ENCODE results near the gene CST1. TPM values are rescaled to one million over a fixed set of nuclear protein-coding genes. Genes with fewer than 3 reads are reported as not detected.
"Not testable (repeated sequence)": the region's sequence is repeated elsewhere in the genome, so short reads cannot be mapped to it uniquely, and the experiment has no call there.

The CST1 gene
- total RNA-seq: not detected
- not detected for polyA plus RNA-seq

- H3K27ac Mint-ChIP-seq; H3K9me3 ChIP-seq (ENCODE audit: control insufficient read depth in 1 of 2, low read length in 2 of 2); H3K4me3 Mint-ChIP-seq; H3K4me1 ChIP-seq (ENCODE audit: insufficient read depth, low read length); H3K9me3 Mint-ChIP-seq; H3K4me1 Mint-ChIP-seq; H3K36me3 ChIP-seq (ENCODE audit: insufficient read depth, low read length); H3K27ac ChIP-seq (ENCODE audit: low read depth, low read length); H3K4me3 ChIP-seq (ENCODE audit: low read length in 2 of 2); POLR2A ChIA-PET (ENCODE audit: partially characterized antibody); H3K27me3 ChIP-seq (ENCODE audit: insufficient read depth, low read length); H3K27me3 Mint-ChIP-seq; intact Hi-C loops (cut with micrococcal nuclease); CTCF ChIA-PET (ENCODE audit: partially characterized antibody); DNase-seq; H3K36me3 Mint-ChIP-seq: not testable (repeated sequence)
Measured at GRCh38 chr20:23750786-23751185, at the start of gene CST1. Gene CST1 (minus strand): TSS chr20:23750935. CDS start chr20:23750866, 69 bp downstream.

GRCh38 chr20:23799216-23799847 is 48.6 kb upstream of the CST1 start:
- H3K4me1 ChIP-seq (ENCODE audit: insufficient read depth, low read length); H3K4me1 Mint-ChIP-seq; H3K9me3 ChIP-seq (ENCODE audit: control insufficient read depth in 1 of 2, low read length in 2 of 2); H3K4me3 Mint-ChIP-seq; H3K27me3 ChIP-seq (ENCODE audit: insufficient read depth, low read length); H3K4me3 ChIP-seq (ENCODE audit: low read length in 2 of 2); H3K27me3 Mint-ChIP-seq; H3K27ac ChIP-seq (ENCODE audit: low read depth, low read length); H3K36me3 ChIP-seq (ENCODE audit: insufficient read depth, low read length); H3K9me3 Mint-ChIP-seq; H3K27ac Mint-ChIP-seq; CTCF ChIA-PET (ENCODE audit: partially characterized antibody); H3K36me3 Mint-ChIP-seq; intact Hi-C loops (cut with micrococcal nuclease); POLR2A ChIA-PET (ENCODE audit: partially characterized antibody): not testable (repeated sequence)
- DNase-seq: peak in 2 of 5 donors; percentile 1

- H3K4me3 Mint-ChIP-seq: no peak overlapping the region
- CTCF ChIA-PET (ENCODE audit: partially characterized antibody): no interaction called here
- POLR2A ChIA-PET (ENCODE audit: partially characterized antibody): no interaction called here
- DNase-seq: no peak
- intact Hi-C loops (cut with micrococcal nuclease): no loop called here
- Histone ChIP-seq H3K9me3 (ENCODE audit: control insufficient read depth in 1 of 2, low read length in 2 of 2) (no peaks in the 10 kb centered on the region), H3K27me3 (ENCODE audit: insufficient read depth, low read length) (no peaks in the 10 kb centered on the region), H3K4me3 (ENCODE audit: low read length in 2 of 2) (no peak overlapping the region), H3K36me3 (ENCODE audit: insufficient read depth, low read length) (no peaks in the 10 kb centered on the region), H3K4me1 (ENCODE audit: insufficient read depth, low read length) (no peaks in the 10 kb centered on the region), H3K27ac (ENCODE audit: low read depth, low read length) (no peak overlapping the region)
- no peak overlapping the region for H3K27ac Mint-ChIP-seq
- peaks cover 0 to 4% of the 10 kb centered on the region in 2 donors for H3K27me3 Mint-ChIP-seq
- H3K4me1 Mint-ChIP-seq: no peaks in the 10 kb centered on the region
- H3K36me3 Mint-ChIP-seq: no peaks in the 10 kb centered on the region
- H3K9me3 Mint-ChIP-seq: peaks cover 0 to 2% (median 0%) of the 10 kb centered on the region in 8 donors
Measured at GRCh38 chr20:23795526-23795925, 44.8 kb upstream of the CST1 start.

GRCh38 chr20:23794841-23795240 is 44.1 kb upstream of the CST1 start:
- POLR2A ChIA-PET (ENCODE audit: partially characterized antibody): no interaction called here
- Mint-ChIP-seq H3K36me3 (no peaks in the 10 kb centered on the region), H3K9me3 (peaks cover 0 to 2% (median 0%) of the 10 kb centered on the region in 8 donors)

GRCh38 chr20:23794065-23794464 is 43.3 kb upstream of the CST1 start:
- POLR2A ChIA-PET (ENCODE audit: partially characterized antibody): no interaction called here
- DNase-seq: no peak
- Mint-ChIP-seq H3K4me1 (no peaks in the 10 kb centered on the region), H3K4me3 (no peak overlapping the region), H3K27me3 (peaks cover 1 to 8% of the 10 kb centered on the region in 2 donors), H3K27ac (no peak overlapping the region), H3K9me3 (peaks cover 0 to 6% (median under 1%) of the 10 kb centered on the region in 8 donors), H3K36me3 (no peaks in the 10 kb centered on the region)
- Histone ChIP-seq H3K27ac (ENCODE audit: low read depth, low read length) (no peak overlapping the region), H3K27me3 (ENCODE audit: insufficient read depth, low read length) (no peaks in the 10 kb centered on the region), H3K4me1 (ENCODE audit: insufficient read depth, low read length) (no peaks in the 10 kb centered on the region), H3K36me3 (ENCODE audit: insufficient read depth, low read length) (no peaks in the 10 kb centered on the region), H3K4me3 (ENCODE audit: low read length in 2 of 2) (no peak overlapping the region), H3K9me3 (ENCODE audit: control insufficient read depth in 1 of 2, low read length in 2 of 2) (no peaks in the 10 kb centered on the region)
- intact Hi-C loops (cut with micrococcal nuclease): no loop called here
- CTCF ChIA-PET (ENCODE audit: partially characterized antibody): no interaction called here

More at GRCh38 chr20:23794841-23795240, 44.1 kb upstream of the CST1 start:
- no peaks in the 10 kb centered on the region for H3K4me1 ChIP-seq (ENCODE audit: insufficient read depth, low read length)
- no peak overlapping the region for H3K4me3 ChIP-seq (ENCODE audit: low read length in 2 of 2)
- no peaks in the 10 kb centered on the region for H3K36me3 ChIP-seq (ENCODE audit: insufficient read depth, low read length)
- Mint-ChIP-seq H3K4me3 (no peak overlapping the region), H3K27me3 (peaks cover 0 to 4% of the 10 kb centered on the region in 2 donors), H3K4me1 (no peaks in the 10 kb centered on the region), H3K27ac (no peak overlapping the region)
- CTCF ChIA-PET (ENCODE audit: partially characterized antibody): no interaction called here
- no peaks in the 10 kb centered on the region for H3K27me3 ChIP-seq (ENCODE audit: insufficient read depth, low read length)
- intact Hi-C loops (cut with micrococcal nuclease): no loop called here
- no peak for DNase-seq
- no peaks in the 10 kb centered on the region for H3K9me3 ChIP-seq (ENCODE audit: control insufficient read depth in 1 of 2, low read length in 2 of 2)
- H3K27ac ChIP-seq (ENCODE audit: low read depth, low read length): no peak overlapping the region

- intact Hi-C loops (cut with micrococcal nuclease): no loop called here
- POLR2A ChIA-PET (ENCODE audit: partially characterized antibody): no interaction called here
- H3K9me3 Mint-ChIP-seq: peaks cover 0 to 8% (median 0%) of the 10 kb centered on the region in 8 donors
Measured at GRCh38 chr20:23783447-23783846, 32.7 kb upstream of the CST1 start.

GRCh38 chr20:23782366-23782983 is 31.7 kb upstream of the CST1 start:
- Mint-ChIP-seq H3K4me3 (no peak overlapping the region), H3K27me3 (peaks cover 0 to 3% of the 10 kb centered on the region in 2 donors), H3K9me3 (peaks cover 0 to 5% (median 0%) of the 10 kb centered on the region in 8 donors), H3K36me3 (no peaks in the 10 kb centered on the region), H3K27ac (no peak overlapping the region), H3K4me1 (no peaks in the 10 kb centered on the region)
- H3K4me1 ChIP-seq (ENCODE audit: insufficient read depth, low read length): no peaks in the 10 kb centered on the region
- no peaks in the 10 kb centered on the region for H3K36me3 ChIP-seq (ENCODE audit: insufficient read depth, low read length)
- intact Hi-C loops (cut with micrococcal nuclease): no loop called here
- POLR2A ChIA-PET (ENCODE audit: partially characterized antibody): no interaction called here
- CTCF ChIA-PET (ENCODE audit: partially characterized antibody): no interaction called here
- H3K27me3 ChIP-seq (ENCODE audit: insufficient read depth, low read length): no peaks in the 10 kb centered on the region
- no peaks in the 10 kb centered on the region for H3K9me3 ChIP-seq (ENCODE audit: control insufficient read depth in 1 of 2, low read length in 2 of 2)
- no peak overlapping the region for H3K4me3 ChIP-seq (ENCODE audit: low read length in 2 of 2)
- no peak for DNase-seq
- no peak overlapping the region for H3K27ac ChIP-seq (ENCODE audit: low read depth, low read length)

More at GRCh38 chr20:23783447-23783846, 32.7 kb upstream of the CST1 start:
- Histone ChIP-seq H3K4me3 (ENCODE audit: low read length in 2 of 2) (no peak overlapping the region), H3K27me3 (ENCODE audit: insufficient read depth, low read length) (no peaks in the 10 kb centered on the region), H3K27ac (ENCODE audit: low read depth, low read length) (no peak overlapping the region), H3K4me1 (ENCODE audit: insufficient read depth, low read length) (no peaks in the 10 kb centered on the region), H3K9me3 (ENCODE audit: control insufficient read depth in 1 of 2, low read length in 2 of 2) (no peaks in the 10 kb centered on the region), H3K36me3 (ENCODE audit: insufficient read depth, low read length) (no peaks in the 10 kb centered on the region)
- CTCF ChIA-PET (ENCODE audit: partially characterized antibody): no interaction called here
- Mint-ChIP-seq H3K36me3 (no peaks in the 10 kb centered on the region), H3K27ac (no peak overlapping the region), H3K4me1 (no peaks in the 10 kb centered on the region), H3K4me3 (no peak overlapping the region), H3K27me3 (peaks cover 0 to 3% of the 10 kb centered on the region in 2 donors)
- DNase-seq: no peak
